Heart right ventricle (tissue), 16 donors: ENCODE results near the gene ZFPM1. TPM values are rescaled to one million over a fixed set of nuclear protein-coding genes. Genes with fewer than 3 reads are reported as not detected.

Experiments
- ATAC-seq, 8 donors: fragments of 200-7000 bp; cut with Tn5 transposase; one replicate each; pipeline ENCODE4 v1.9.1; 2020; ENCODE audit warnings: mild to moderate bottlenecking in 8 of 8, moderate library complexity in 8 of 8, moderate number of reproducible peaks in 1 of 8
- DNase-seq, 2 donors: peaks; one replicate each; pipeline ENCODE4 v3.0.0-alpha.2; 2020
- H3K27ac ChIP-seq, 10 donors: fragments of 200-600 bp; sonication (generic) in 2 of 10; one replicate each; pipeline versions ENCODE4 v1.5.0 to v1.8.0; 2020 to 2022; ENCODE audit warnings: mild to moderate bottlenecking in 3 of 10
- H3K27me3 ChIP-seq, 7 donors: fragments of 200-600 bp; one replicate each; pipeline ENCODE4 v1.8.0; 2021 to 2022; ENCODE audit warnings: mild to moderate bottlenecking in 2 of 7
- H3K36me3 ChIP-seq, 9 donors: fragments of 200-600 bp; sonication (generic) in 1 of 9; one replicate each; pipeline versions ENCODE4 v1.5.0 to v1.8.0; 2020 to 2022; ENCODE audit warnings: mild to moderate bottlenecking in 2 of 9
- H3K4me1 ChIP-seq, 9 donors: fragments of 200-600 bp; sonication (generic) in 1 of 9; one replicate each; pipeline versions ENCODE4 v1.5.0 to v1.8.0; 2020 to 2022; ENCODE audit warnings: mild to moderate bottlenecking in 4 of 9
- H3K4me3 ChIP-seq, 10 donors: fragments of 200-600 bp; sonication (generic) in 2 of 10; one replicate each; pipeline versions ENCODE4 v1.5.0 to v1.8.0; 2020 to 2022; ENCODE audit warnings: mild to moderate bottlenecking in 7 of 10, moderate library complexity in 2 of 10
- H3K9me3 ChIP-seq, 11 donors: fragments of 200-600 bp in 10 of 11; sonication (generic) in 2 of 11; one replicate each; pipeline versions ENCODE4 v1.5.0 to v1.8.0; 2013 to 2022; ENCODE audit warnings: mild to moderate bottlenecking in 2 of 11, control low read depth in 1 of 11, moderate library complexity in 1 of 11
- CTCF ChIP-seq, 9 donors: fragments of 200-600 bp; sonication (generic) in 2 of 9; IDR thresholded peaks; one replicate each; pipeline versions ENCODE4 v1.5.0 to v1.8.0; 2021 to 2022; ENCODE audit warnings: antibody characterized with exemption in 9 of 9, mild to moderate bottlenecking in 5 of 9, moderate library complexity in 1 of 9
- WGBS, 2 donors: extraction: QIAGEN DNeasy Blood & Tissue Kit; methylation state at CpG; one replicate each; pipeline ENCODE4 v1.1.7; 2013; ENCODE audit warnings: inconsistent platforms in 1 of 2; 5-methylcytosine and 5-hydroxymethylcytosine counted together
- intact Hi-C, 10 donors: fragments of 100-400 bp; cut with DNase I; formaldehyde crosslinking; loops; one replicate each; pipeline versions ENCODE4 v1.11.1 to v1.14.2; 2022
- polyA plus RNA-seq, 2 donors: library from polyadenylated mRNA; stranded (reverse); fragments of 200-250 nt; gene quantifications; one replicate each; pipeline ENCODE4 v1.2.3, GENCODE V29; 2013
- total RNA-seq, 10 donors: library from RNA; stranded (reverse); fragmentation: NEBNext Ultra II Directional in 3 of 10; extraction: Animal tissue kit (Norgen Biotek cat#: 25700) in 3 of 10; gene quantifications; one replicate each; pipeline versions ENCODE4 v1.2.1 to v1.2.4, GENCODE V29; 2021 to 2023
- donor health status: Arrhythmogenic right ventricular cardiomyopathy.
- donor health status: ischemic (EF 13 %, LVEDD 7.1; RV severe dilation, severe dysfunction).
- donor health status: healthy with polysubstance abuse.
- donor health status: DM: no; HTN: yes; CAD: no.
- donor health status: DM: no; HTN: no; CAD: no.
- donor health status: ischemic (EF 25% LVEDD 6.9; RV normal size, moderate dysfunction).
- donor health status: ischemic (EF 25% LVEDD 5.7; RV mildly dilated, moderate dysfunction).
- donor health status: healthy.
- donor health status: DM: yes; HTN: yes; CAD: no.
- donor health status: Ischemic cardiomyopathy.
- donor health status: ischemic (EF 35%, LVEDD 5.7; RV mildly dilated, moderate dysfunction).
- donor health status: nonischemic (EF 11% LVEDD 7.7; RV severe dilation, severe dysfunction).
- donor health status: DM: yes; HTN: yes; CAD: no.
- donor health status: PGD.
- donor health status: ischemic (EF 29% LVEDD 5.4; RV normal size, mild dysfunction).
- donor health status: nonischemic (EF 23%, LVEDD 6.1; RV moderate dilation, normal function).

The ZFPM1 gene
- total and polyA plus RNA-seq, 12 donors, result 2.0 to 10.4 (median 4.4) TPM

GRCh38 chr16:88471575-88471974, 18.5 kb downstream of the ZFPM1 start:
- ATAC-seq (no peak), DNase-seq (no peak)
- Histone ChIP-seq H3K27ac (peak overlapping the region in 1 of 10 donors; percentile 80), H3K27me3 (no peaks in the 10 kb centered on the region), H3K4me3 (no peak overlapping the region), H3K4me1 (peaks cover 0 to 41% (median 0%) of the 10 kb centered on the region in 9 donors), H3K9me3 (no peaks in the 10 kb centered on the region), H3K36me3 (no peaks in the 10 kb centered on the region)
- intact Hi-C loops, result no loop called here
- WGBS, 2 donors, result 94 to 96% methylated on average over 16 of the region's 16 CpGs
- TF ChIP-seq CTCF (IDR thresholded peaks at IDR 0.05), result no peak

- no peak overlapping the region for H3K4me3 ChIP-seq
- no peak for TF ChIP-seq CTCF (IDR thresholded peaks at IDR 0.05)
- H3K27me3 ChIP-seq, result no peaks in the 10 kb centered on the region
- WGBS, 2 donors, result 76 to 84% methylated on average over 12 of the region's 12 CpGs
- no peaks in the 10 kb centered on the region for H3K36me3 ChIP-seq
- intact Hi-C loops, result no loop called here
- peaks cover 0 to 37% (median 0%) of the 10 kb centered on the region in 9 donors for H3K4me1 ChIP-seq
- H3K9me3 ChIP-seq, result no peaks in the 10 kb centered on the region
- peak overlapping the region in 2 of 10 donors; percentile 56 to 80 for H3K27ac ChIP-seq
- ATAC-seq (no peak), DNase-seq (no peak)
Measured at GRCh38 chr16:88472069-88472468, 19.0 kb downstream of the ZFPM1 start.

- peaks cover 0 to 37% (median 0%) of the 10 kb centered on the region in 9 donors for H3K4me1 ChIP-seq
- intact Hi-C loops, result no loop called here
- DNase-seq (peak in 1 of 2 donors; percentile 46), ATAC-seq (peak; percentile 18 to 53 (median 40))
- no peaks in the 10 kb centered on the region for H3K9me3 ChIP-seq
- H3K27me3 ChIP-seq, result no peaks in the 10 kb centered on the region
- H3K36me3 ChIP-seq, result no peaks in the 10 kb centered on the region
- 68 to 71% methylated on average over 22 of the region's 22 CpGs for WGBS, 2 donors
- TF ChIP-seq CTCF (IDR thresholded peaks at IDR 0.05), result no peak
- H3K4me3 ChIP-seq, result peak overlapping the region in 7 of 10 donors; percentile 9 to 56 (median 53)
- H3K27ac ChIP-seq, result peak overlapping the region in 8 of 10 donors; percentile 19 to 80 (median 68)
Measured at GRCh38 chr16:88472637-88473205, 19.6 kb downstream of the ZFPM1 start.

- Histone ChIP-seq H3K36me3 (no peaks in the 10 kb centered on the region), H3K27me3 (no peaks in the 10 kb centered on the region), H3K27ac (peak overlapping the region in 8 of 10 donors; percentile 19 to 80 (median 68)), H3K9me3 (no peaks in the 10 kb centered on the region), H3K4me3 (peak overlapping the region in 9 of 10 donors; percentile 9 to 56 (median 49)), H3K4me1 (peaks cover 0 to 44% (median 2%) of the 10 kb centered on the region in 9 donors)
- 59 to 62% methylated on average over 38 to 43 of the region's 43 CpGs for WGBS, 2 donors
- ATAC-seq (peak; percentile 20 to 84 (median 70)), DNase-seq (peak; percentile 63 to 78)
- intact Hi-C loops, result no loop called here
- no peak for TF ChIP-seq CTCF (IDR thresholded peaks at IDR 0.05)
Measured at GRCh38 chr16:88473666-88474534, 20.8 kb downstream of the ZFPM1 start.
